HG03175 (cell line): ENCODE measurements around the gene RAP1GAP.
"Not testable (repeated sequence)": the region's sequence is repeated elsewhere in the genome, so short reads cannot be mapped to it uniquely, and the experiment has no call there.

Experiments used
- ATAC-seq: cut with Tn5 transposase; IDR thresholded peaks from one replicate; pipeline ENCODE4 v1.9.1; 2021; ENCODE audit warnings: mild to moderate bottlenecking, moderate library complexity; ENCODE audit not compliant: unreplicated experiment

The RAP1GAP gene

DNA sequence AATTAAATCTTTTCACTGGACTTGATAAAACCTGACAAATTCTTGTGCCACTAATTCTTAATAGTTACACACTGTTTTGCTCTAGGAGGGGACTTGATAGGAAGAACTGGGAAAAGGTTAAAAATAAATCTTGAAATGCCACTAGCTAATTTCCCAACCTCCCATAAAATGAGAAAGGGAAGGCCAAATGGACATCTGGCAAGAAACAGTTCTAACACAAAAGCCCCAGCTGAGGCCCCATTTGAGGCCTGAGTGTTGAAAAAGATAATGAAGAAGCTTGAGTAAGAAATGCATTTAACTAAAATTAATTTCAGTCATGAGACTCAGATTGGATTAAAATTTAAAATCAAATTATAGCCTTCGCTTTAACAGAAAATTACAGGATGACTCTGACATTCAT lies 11.2 kb upstream of the RAP1GAP start:
- ATAC-seq: no peak

DNA sequence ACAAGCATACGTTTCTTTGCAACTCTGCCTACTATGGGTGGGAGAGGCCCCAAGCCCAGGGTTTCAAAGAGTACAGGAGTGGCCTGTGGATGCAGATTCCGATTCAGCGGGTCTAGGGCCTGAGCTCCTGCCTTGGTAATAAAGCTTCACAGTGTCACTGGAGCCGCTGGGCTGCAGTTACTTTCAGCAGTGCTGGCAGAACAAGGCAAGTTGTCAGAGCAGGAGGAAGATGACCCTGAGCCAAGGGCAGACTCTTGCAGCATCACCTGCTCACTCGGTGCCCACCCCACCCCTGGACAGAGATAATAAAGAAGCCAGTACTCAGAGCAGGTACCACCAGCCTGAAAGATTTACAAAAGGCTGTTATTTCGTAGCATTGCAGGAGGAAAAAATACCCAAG lies 8.0 kb upstream of the RAP1GAP start:
- ATAC-seq: no peak

DNA sequence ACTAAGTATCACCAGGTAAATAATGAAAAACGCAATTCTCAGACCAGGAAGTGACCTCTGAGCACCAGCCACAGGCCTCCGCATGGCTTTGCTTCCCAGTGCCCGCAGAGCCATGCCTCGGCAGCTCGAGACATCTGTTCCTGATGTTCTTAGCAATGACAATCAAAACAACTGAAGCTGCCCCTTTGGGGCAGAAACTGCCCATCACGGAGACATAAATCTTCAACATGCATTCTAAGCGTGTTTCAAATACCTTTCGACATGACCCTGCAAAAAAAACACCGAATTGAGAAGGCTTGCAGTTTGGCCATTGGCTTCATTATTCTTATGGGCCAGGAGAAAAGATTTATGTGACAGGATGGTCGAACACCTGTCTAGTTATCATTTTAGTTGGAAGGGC lies 5.8 kb upstream of the RAP1GAP start:
- ATAC-seq: no peak

DNA sequence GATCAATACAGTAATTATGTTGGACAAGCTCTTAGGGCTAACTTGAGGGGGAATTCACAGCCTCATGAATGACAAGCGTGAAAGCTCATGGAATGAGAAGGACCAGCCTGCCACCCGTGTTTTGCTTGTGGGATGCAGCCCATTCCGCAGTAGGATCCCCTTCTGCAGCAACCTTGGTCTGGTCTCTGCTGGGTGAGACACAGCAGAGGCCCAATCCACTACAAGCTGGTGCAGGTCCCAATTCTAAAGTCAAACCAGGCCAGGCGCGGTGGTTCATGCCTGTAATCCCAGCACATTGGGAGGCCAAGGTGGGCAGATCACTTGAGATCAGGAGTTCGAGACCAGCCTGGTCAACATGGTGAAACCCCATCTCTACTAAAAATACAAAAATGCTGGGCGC lies 4.7 kb upstream of the RAP1GAP start:
- not testable (repeated sequence) for ATAC-seq

DNA sequence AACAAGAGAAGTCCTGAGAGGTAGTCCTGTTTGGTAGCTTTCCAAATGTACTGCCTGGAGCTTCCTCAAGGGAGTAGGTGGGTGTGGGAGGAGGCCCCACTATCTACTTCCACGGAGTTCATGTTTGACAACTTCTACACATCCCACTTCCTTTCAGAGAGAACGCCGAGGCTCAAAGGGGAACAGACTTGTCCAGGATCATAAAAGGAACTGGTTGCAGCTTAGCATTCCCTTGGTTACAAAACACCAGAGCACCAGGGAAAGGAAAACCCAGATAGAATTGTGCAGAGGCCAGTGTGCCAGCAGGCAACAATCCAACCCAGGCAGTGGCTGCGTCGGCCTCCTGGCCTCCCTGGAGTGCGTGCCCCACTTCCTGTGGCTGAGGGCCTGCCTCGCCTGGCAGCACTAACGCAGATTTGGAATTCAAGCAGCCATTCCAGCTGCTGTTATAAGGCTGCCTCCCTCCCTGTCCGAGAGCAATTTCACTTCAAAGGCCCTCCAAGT lies 4.2 kb upstream of the RAP1GAP start:
- no peak for ATAC-seq

DNA sequence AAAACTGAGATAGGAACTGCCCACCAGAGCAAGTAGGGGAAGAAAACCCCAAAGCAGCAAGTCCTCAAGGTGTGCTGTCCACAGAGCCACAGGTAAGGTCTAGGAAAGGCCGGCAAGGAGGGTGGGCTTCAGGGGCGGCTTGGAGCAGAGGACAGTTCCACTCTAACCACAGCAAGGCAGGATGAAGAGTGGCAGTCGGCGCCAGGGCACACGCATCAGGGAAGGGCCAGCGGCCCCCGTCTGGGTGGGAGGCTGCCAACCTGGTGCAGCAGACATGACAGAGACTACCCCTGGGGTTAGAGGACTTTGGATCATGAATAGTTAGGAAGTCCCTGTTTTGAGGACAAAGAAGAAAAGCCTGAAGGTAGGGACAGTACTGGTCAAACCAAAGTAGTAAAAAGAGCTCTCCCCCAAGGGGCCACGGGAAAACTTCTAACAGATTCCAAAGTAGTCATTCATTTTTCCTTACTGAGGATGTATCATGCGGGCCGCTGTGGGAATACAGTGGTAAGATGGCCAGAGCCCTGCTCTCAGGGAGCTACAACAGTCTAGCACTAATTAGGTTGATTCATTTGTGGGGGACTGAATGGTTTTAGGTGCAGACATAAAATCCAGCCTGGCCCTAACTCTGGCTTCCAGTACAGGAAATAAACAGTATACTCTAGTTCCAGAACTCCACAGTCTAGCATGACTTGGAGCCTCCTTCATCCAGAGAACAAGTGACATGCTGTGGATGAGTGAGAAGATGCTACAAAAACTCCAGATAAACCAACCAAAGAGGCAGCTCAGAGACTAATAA lies 3.5 kb upstream of the RAP1GAP start:
- ATAC-seq: no peak

DNA sequence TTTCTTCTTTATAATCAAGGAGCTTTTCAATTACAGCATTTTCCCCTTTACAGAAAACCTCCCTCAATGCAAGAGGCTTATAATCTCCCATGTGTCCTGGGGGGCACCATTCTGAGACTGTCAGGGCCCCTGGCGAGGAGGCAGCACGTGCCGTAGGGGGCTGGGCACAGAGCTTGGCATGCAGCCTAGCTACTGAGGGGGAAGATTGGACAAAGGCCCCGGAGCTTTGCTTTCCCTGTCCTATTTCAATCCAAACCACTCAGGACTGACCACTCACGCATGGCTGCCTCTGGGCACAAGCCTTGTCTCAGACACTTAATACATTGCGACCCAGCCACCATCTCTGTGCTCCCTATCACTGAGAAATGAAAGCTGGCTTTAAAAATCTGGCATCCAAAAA lies 2.8 kb upstream of the RAP1GAP start:
- no peak for ATAC-seq

DNA sequence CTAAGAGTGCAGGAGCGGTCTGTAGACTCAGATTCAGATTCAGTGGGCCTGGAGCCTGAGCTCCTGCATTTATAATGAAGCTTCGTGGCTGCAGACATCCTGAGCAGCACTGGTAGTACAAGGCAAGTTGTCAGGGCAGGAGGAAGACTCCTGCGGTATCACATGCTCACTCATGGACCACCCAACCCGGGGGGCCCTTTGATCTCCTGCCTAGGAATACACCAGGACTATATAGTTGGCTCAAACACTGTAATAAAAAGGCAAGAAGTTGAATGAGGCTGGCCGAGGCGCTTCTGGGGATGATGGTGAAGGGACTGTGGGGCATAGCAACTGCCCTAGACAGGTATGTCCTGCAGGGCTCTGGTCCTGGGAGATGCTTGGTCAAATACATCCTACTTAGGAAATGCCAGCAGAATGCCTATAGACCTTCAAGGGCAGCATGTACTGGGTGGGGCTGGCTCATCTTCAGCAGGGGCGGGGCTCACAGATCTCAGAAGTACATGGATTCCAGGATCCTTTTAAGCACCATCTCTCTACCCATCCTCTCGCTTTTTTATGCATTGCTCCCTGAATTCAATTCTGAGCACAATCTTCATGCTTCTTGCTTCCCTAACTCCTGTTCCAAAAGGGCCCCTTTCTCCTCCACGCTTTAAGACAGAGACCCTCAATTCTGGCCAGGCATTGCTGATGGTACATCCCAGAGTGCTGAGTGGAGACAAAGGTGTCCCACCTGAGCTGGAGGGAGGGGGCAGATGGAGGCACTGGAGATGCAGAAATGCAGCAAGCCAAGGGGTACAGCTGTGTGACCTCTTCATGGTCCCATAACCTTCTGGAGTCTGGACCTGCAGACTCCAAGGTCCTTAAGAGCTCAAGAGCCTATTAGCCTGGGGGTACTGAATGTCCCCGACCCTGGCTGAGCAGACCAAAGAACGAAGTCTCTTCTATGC lies 2.1 kb upstream of the RAP1GAP start:
- no peak for ATAC-seq

DNA sequence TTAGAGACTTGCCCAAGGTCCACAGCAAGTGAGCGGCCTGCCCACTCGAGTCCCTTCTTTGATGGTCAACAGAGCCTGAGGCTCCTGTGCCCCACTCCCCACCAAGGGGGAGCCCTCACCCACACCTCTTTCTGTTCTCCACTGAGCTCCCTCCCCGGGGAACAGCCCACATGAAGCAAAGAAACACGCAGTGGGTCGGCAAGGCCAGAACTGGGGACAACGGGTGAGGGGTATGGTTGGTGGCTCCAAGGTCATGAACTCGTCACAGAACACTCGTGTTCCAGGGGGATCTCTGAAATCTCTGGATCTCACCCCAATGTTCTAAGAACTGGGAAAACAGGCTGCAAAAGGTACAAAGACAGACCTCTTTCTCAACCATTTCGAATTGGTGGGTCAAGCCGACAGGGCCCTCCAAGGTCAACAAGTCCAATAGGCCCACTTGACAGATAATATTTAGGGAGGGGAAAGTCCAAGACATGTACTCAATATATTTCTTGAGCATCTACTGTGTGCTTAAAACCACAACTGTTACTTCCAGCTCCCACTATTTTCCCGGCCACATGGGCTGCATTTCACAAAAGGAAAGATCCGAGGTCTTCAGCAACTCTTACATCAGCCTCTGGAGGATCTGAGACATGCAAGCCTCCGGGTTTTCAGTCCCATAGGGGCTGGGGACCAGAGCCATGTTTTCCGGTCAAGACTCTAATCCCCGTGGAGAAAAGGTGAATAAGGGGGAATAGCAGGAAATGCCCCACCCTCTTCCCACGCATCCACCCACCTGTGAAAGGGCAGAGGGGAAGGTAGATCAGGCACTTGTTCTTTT lies 1.1 kb upstream of the RAP1GAP start:
- no peak for ATAC-seq

DNA sequence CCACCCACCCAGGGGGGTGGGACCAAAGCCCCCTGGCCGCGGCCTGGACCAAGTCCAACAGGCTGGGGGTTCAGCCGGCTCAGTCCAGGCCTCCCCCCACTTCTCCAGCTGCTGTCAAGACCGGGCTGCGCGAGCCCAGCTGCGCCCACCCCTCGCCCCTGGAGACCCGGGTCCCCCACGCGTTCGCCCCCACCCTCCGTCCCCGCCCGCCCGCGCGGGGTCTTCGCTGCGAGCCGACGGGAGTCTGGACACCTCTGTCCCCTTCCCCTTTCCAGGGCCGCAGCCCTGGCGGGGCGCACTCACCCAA lies 253 bp downstream of the RAP1GAP start:
- ATAC-seq: no peak

DNA sequence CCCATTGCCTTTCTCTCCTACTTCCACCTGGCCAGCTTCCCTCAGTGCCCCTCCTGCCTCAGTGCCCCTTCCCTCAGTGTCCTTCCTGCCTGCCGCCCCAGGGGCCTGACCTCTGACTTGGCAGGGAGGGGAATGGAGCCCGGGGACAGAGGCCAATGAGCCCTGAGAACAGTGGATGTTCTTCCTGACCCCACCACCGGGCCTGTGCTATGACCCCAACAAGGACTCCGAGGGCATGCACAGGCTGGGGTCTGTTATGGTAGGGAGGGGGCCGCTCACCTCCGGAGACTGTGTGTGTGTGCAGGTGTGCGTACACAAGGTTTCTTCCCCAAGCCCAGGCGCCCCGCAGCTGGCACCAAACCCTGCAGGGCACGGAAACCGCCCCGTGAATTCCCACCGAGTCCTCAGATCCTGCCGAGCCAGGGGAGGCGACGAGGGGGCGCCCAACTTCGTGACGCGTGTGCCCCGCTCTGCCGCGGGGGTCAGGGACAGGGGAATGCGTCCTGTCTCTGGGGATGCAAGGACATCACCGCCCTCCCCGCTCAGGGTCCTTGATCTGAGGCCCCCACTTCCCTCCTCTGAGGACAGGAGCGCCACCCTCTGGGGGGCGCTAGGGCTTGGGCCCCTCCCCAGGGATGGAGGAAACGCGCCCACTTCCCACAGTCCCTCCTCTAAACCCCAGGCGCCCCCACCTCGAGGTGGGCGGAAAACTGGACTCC lies 766 bp downstream of the RAP1GAP start:
- ATAC-seq: no peak

DNA sequence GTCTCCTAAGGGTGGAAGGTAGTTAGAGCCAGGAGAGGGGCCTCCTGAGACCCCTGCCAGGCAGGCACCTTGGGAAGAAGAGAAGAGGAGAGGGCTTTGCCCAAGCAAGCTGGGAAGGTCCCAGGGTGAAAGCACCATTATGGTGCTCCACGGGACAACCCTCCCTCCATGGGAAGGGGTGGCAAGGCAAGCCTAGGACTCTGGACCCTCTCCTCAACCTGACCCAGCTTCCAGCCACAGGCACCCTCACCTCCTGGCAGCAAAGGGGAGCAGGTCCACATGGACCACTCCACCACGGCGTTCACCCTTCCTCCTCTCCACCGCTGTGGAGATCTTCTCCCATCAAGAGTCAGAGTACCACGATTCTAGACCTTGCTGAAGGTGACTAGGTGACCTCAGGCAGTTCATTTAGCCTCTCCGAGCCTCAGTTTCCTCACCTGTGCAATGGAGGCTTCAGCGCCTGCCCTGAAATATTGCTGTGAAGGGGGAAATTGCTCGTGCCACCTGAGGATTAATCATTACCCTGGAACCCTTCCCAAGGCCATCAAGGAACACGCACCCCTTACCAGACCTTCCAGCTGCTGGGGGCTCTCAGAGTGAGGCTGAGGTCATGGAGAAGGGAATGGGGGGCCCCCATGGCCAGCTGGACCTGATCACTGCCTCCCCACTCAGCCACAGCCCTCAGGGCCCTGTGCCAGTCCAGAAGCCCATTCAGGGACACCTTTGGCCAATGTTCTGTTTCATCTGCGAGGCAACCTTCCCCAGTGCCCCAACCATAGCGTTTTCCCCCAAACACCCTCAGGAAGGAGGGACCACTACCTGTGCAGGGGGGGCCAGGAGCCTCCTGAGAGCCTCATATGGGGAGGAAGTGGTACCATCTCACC lies 1.6 kb downstream of the RAP1GAP start:
- no peak for ATAC-seq

DNA sequence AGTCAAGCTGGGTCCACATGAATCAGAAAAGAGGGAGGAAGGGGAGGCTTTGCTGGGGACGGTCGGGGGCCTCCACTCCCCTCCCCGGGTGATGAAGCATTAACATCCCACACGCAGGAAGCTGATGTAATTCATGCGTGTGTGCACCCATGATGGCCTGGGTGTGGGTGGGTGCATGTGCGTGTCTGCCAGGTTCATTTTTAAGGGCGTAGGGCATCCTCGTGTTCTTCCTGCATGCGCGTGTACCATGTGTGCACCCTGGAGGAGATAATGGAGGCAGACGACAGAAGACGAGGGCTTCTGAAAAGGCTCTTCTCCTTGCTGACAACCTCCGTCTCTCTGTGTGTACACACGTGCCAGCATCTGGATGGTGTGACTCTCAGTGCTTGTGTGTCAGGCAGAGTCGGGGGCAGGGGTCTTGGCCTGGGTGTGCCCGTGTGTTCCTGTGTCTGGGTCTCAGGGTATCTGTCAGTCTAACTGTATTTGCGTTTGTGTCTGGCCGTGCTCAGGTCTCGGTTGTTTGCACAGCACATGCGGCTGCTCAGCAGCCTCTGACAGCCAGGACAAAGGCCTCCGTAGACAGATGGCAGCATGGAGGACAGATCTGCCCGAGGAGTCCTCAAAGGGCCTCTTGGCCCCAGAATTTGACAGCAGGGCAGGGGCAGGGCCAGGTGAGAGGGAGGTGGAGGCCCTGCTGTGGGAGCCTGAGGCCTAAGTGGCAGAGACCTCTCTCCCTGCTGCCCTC lies 2.4 kb downstream of the RAP1GAP start:
- no peak for ATAC-seq

DNA sequence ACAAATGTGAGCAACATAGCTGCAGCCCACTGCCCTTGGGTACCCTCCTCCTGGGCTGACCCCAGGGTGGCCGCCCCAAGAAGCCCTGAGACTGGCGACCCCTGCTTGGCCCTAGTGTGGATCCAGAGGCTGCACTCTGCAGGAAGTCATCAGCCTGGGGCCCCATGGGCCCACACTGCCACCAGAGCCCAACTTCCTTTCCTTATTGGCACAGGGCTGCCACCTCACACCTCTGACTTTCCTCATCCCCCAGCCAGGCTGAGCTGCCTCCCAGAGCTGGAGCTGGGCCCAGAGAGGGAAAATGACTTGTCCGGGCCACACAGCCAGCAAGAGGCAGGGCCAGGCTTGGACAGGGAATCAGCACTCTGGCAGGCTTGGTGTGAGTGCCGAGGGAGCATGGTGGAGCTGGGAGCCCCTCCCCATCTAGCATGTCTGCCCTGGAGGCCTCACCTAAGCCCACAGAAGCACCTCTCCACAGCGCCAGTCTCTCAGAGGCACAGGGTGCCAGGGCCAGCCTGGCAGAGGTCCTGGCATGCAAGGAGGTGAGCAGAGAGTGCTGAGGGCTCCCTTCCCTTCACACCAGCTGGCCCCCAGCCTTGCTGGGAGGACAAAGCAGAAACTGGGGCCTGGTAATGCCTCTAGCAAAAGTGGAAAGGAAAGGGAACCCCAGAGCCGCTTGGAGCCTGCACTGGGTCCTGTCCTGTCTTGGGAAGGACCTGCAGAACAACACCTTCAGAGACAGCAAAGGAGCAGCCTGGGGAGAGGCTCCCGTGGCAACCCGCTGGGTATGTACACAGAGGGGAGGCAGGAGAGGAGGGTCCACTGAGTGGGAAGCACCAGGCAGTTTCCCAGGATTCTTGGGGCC lies 3.2 kb downstream of the RAP1GAP start:
- ATAC-seq: no peak

DNA sequence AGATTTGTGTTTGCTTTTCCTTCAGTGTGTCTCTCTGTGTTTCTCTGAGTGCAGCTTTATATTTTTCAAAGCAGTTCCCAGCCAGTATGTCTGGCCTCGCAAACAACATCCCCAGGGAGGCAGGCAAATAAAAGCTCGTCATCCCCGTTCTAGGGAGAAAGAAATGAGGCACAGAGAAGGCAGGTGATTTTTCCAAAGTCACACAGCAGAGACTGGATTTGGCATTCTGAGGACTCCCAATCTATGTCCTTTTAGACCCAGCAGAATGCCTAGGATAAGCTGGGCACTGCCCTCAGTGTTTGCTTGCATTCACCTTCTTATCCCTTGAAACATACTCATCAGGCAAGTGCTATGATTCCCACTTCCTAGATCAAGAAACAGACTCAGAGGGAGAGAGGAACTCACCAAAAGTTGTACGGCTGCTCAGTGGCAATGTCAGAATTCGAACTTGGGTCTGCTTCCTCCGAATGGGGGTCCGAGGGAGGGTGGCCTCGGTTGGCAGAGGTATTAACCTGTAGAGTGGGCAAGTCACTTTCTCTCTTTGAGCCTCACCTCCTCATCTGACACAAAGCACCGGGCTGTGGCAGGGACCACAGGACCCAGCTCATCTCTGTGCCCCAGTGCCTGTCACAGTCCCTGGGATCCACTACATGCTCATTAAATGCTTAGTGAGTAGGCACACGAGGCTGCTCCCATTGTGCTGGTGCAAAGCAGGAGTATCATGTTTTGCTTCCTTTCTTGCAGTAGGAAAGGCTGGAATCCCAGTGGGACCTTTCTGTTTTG lies 4.2 kb downstream of the RAP1GAP start:
- ATAC-seq: no peak

DNA sequence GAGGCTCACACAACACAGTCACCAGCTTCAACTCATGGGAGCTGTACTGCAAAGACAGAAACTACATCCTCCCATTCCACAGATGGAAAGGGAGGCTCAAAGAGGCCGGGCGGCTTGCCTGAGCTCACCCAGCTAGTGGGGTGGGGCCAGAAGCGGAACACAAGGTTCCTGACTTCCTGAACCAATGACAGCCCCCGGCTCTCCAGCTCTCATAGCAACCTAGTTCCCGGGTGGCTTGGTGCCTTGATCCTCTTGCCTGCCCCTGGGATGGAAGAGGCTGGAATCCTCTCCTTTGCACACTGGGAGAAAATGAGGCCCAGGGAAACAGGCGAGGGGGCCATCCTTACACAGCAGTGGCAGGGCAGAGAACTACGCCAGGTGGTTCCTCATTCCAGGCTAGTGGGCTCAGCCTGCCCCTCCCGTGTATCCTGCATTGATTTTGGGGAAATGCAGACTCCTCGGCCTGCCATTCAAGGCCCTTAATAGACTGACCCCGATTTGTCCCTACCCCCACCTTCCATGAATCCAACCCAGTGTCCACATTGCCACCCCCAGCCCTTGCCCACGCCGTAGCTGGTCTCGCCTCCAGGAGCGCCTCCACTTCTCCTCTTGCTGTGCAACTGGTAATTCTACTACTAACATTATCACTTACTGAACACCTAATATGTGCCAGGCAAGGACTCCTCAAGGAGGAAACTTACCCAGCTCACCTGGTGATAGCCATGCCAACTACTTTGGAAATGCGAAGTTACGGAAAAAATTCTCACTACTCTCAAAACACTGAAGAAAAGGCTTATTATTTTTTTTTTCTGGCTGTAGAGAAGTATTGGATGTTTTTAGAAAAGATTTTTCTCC lies 5.0 kb downstream of the RAP1GAP start:
- ATAC-seq: no peak
